ENCODE measurements around the gene ZNF268. TPM values are rescaled to one million over a fixed set of nuclear protein-coding genes. Genes with fewer than 3 reads are reported as not detected.

Gene ZNF268
- total and polyA plus RNA-seq, 10 of the 15 experiments (the other 5 are each of a cell fraction or from before 2014, with no cell fraction given) = 9.4 to 23.2 (median 15.3) TPM

DNA sequence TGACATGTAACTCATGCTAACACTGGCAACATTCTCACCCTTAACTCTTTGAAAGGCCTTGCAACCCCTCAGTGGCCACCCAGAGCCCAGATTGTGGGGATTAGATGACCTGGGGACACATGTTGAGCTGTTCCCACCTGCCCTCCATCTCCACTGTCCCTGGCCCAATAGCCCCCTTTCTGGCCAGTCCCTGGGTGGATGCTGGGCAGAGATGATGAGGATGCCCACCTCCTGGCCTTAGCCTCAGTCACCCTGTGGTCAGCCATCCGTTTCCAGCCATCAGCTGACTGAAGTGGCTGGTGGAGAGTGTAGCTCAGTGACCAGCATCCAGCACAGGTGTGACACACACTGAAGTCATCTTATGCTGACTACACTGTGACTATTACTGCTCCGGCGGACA, 49.7 kb downstream of the ZNF268 start:
- no peak overlapping the region for H3K27ac ChIP-seq (ENCODE audit: control insufficient read depth, insufficient read depth)
- no peak for FAIRE-seq
- no peak overlapping the region for H3K4me2 ChIP-seq (ENCODE audit: control insufficient read depth, insufficient read depth)
- POLR2A ChIA-PET = no interaction called here
- RAD21 ChIA-PET (ENCODE audit: unreplicated experiment) = no interaction called here
- SMC1A ChIA-PET (ENCODE audit: uncharacterized antibody, unreplicated experiment) = no interaction called here
- H3K27me3 ChIP-seq (replicated peaks in 1 of 2; ENCODE audit: control insufficient read depth in 2 of 2, insufficient read depth in 2 of 2, low read length in 1 of 2) = no peaks in the 10 kb centered on the region
- in situ Hi-C loops (cut with MboI) = no loop called here
- H3K4me3 ChIP-seq = no peak overlapping the region
- no peaks in the 10 kb centered on the region for H3K4me1 ChIP-seq (ENCODE audit: control insufficient read depth, insufficient read depth, low read length)
- no TSS peak for BruUV-seq (replicated peaks)
- CTCF ChIA-PET = no interaction called here
- DNase-seq (ENCODE audit: low read depth, low spot score) = no peak
- H3K36me3 ChIP-seq (ENCODE audit: control insufficient read depth in 2 of 2, insufficient read depth in 2 of 2, low read length in 1 of 2) = no peaks in the 10 kb centered on the region
- 62% methylated on average over 3 of the region's 3 CpGs for WGBS (ENCODE audit: insufficient coverage, insufficient replicate concordance, low lambda C conversion rate, missing lambda C conversion rate)
- TF ChIP-seq FOS (IDR thresholded peaks at IDR 0.05; ENCODE audit: borderline replicate concordance, extremely low read depth, insufficient read length) = no peak
- H3K9ac ChIP-seq (ENCODE audit: control insufficient read depth, insufficient read depth, low read length) = no peak overlapping the region
- H3K79me2 ChIP-seq (ENCODE audit: control insufficient read depth, insufficient read depth, low read length) = no peaks in the 10 kb centered on the region
- ATAC-seq = no peak
- no peaks in the 10 kb centered on the region; the same call in 2 of the 3 replicates for H3K9me3 ChIP-seq (replicated peaks; ENCODE audit: control insufficient read depth, insufficient read depth, low read length)
- intact Hi-C loops (cut with micrococcal nuclease; ENCODE audit: unreplicated experiment) = no loop called here
- H2AFZ ChIP-seq (ENCODE audit: control insufficient read depth, low read depth, low read length) = no peak overlapping the region
- H4K20me1 ChIP-seq (ENCODE audit: control insufficient read depth, insufficient read depth) = no peaks in the 10 kb centered on the region

DNA sequence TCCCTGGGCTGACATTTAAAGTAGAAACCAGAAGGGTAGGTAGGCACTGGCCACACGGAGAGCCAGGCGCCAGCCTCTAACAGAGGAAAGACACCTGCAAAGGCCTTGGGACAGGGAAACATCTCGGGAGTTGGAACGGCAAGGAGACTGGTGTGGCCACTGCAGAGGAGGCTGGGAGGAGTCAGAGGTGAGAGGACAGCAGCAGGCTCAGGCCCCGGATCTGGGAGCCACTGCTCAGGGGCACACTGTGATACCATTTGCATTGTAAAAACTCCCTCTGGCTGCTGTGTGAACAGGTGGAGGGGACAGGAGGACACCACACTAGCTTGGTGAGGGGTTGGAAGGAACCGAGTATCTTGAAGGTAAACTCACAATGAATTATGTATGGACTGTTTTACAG, 51.7 kb downstream of the ZNF268 start:
- FAIRE-seq = no peak
- Histone ChIP-seq H3K79me2 (ENCODE audit: control insufficient read depth, insufficient read depth, low read length) (no peaks in the 10 kb centered on the region), H3K4me3 (no peak overlapping the region), H3K27me3 (replicated peaks in 1 of 2; ENCODE audit: control insufficient read depth in 2 of 2, insufficient read depth in 2 of 2, low read length in 1 of 2) (no peaks in the 10 kb centered on the region), H4K20me1 (ENCODE audit: control insufficient read depth, insufficient read depth) (no peaks in the 10 kb centered on the region), H3K4me1 (ENCODE audit: control insufficient read depth, insufficient read depth, low read length) (no peaks in the 10 kb centered on the region), H3K9me3 (replicated peaks; ENCODE audit: control insufficient read depth, insufficient read depth, low read length) (no peaks in the 10 kb centered on the region; the same call in 2 of the 3 replicates), H3K4me2 (ENCODE audit: control insufficient read depth, insufficient read depth) (no peak overlapping the region), H3K27ac (ENCODE audit: control insufficient read depth, insufficient read depth) (no peak overlapping the region), H3K36me3 (ENCODE audit: control insufficient read depth in 2 of 2, insufficient read depth in 2 of 2, low read length in 1 of 2) (no peaks in the 10 kb centered on the region), H2AFZ (ENCODE audit: control insufficient read depth, low read depth, low read length) (no peak overlapping the region), H3K9ac (ENCODE audit: control insufficient read depth, insufficient read depth, low read length) (no peak overlapping the region)
- in situ Hi-C loops (cut with MboI) (no loop called here), intact Hi-C loops (cut with micrococcal nuclease; ENCODE audit: unreplicated experiment) (no loop called here)
- POLR2A ChIA-PET = no interaction called here
- CTCF ChIA-PET = no interaction called here
- no peak for ATAC-seq
- TF ChIP-seq TBL1XR1 (IDR thresholded peaks at IDR 0.05; ENCODE audit: low read depth, low read length) = no peak
- no peak for TF ChIP-seq MEF2B (IDR thresholded peaks at IDR 0.05; ENCODE audit: partially characterized antibody, poor library complexity, severe bottlenecking)
- no peak for TF ChIP-seq KAT2A (conservative IDR thresholded peaks at IDR 0.05; ENCODE audit: control insufficient read depth, low read depth, low read length)
- no peak for TF ChIP-seq RAD51 (IDR thresholded peaks at IDR 0.05)
- TF ChIP-seq BMI1 (IDR thresholded peaks at IDR 0.05; ENCODE audit: borderline replicate concordance) = no peak
- TF ChIP-seq ZNF24 (IDR thresholded peaks at IDR 0.05) = no peak
- TF ChIP-seq NBN (IDR thresholded peaks at IDR 0.05) = no peak
- TF ChIP-seq, protein P1, sequence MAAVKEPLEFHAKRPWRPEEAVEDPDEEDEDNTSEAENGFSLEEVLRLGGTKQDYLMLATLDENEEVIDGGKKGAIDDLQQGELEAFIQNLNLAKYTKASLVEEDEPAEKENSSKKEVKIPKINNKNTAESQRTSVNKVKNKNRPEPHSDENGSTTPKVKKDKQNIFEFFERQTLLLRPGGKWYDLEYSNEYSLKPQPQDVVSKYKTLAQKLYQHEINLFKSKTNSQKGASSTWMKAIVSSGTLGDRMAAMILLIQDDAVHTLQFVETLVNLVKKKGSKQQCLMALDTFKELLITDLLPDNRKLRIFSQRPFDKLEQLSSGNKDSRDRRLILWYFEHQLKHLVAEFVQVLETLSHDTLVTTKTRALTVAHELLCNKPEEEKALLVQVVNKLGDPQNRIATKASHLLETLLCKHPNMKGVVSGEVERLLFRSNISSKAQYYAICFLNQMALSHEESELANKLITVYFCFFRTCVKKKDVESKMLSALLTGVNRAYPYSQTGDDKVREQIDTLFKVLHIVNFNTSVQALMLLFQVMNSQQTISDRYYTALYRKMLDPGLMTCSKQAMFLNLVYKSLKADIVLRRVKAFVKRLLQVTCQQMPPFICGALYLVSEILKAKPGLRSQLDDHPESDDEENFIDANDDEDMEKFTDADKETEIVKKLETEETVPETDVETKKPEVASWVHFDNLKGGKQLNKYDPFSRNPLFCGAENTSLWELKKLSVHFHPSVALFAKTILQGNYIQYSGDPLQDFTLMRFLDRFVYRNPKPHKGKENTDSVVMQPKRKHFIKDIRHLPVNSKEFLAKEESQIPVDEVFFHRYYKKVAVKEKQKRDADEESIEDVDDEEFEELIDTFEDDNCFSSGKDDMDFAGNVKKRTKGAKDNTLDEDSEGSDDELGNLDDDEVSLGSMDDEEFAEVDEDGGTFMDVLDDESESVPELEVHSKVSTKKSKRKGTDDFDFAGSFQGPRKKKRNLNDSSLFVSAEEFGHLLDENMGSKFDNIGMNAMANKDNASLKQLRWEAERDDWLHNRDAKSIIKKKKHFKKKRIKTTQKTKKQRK (IDR thresholded peaks at IDR 0.05; ENCODE audit: low read depth, low read length) = no peak
- RAD21 ChIA-PET (ENCODE audit: unreplicated experiment) = no interaction called here
- no peak for DNase-seq (ENCODE audit: low read depth, low spot score)
- BruUV-seq (replicated peaks) = no TSS peak
- WGBS (ENCODE audit: insufficient coverage, insufficient replicate concordance, low lambda C conversion rate, missing lambda C conversion rate) = 27% methylated on average over 6 of the region's 6 CpGs
- SMC1A ChIA-PET (ENCODE audit: uncharacterized antibody, unreplicated experiment) = no interaction called here

All from GM12878 (cell line).